ENCODE results near the gene HDAC11.
"Not testable (repeated sequence)": the region's sequence is repeated elsewhere in the genome, so short reads cannot be mapped to it uniquely, and the experiment has no call there.

The HDAC11 gene

DNA sequence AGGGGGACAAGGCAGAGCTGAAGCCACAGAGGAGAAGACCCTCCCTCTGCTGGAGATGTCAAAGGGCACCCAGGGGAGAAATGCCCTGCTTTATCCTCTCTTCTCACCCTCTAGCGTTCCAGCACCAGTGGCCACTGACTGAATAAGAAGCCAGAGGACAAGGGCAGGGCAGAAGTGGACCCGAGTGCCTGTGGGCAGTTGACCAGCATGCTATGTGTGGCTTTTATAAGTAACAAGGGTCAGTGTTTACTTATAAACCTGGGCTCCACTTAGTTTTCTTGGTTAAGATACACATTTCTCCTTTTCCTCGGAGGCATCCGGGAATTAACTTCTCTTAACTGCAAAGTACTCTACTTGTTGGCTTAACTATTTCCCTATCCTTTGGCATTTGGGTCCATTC, 13.3 kb upstream of the HDAC11 start:
- DNase-seq (ENCODE audit: low read depth in 2 of 2), result no peak

DNA sequence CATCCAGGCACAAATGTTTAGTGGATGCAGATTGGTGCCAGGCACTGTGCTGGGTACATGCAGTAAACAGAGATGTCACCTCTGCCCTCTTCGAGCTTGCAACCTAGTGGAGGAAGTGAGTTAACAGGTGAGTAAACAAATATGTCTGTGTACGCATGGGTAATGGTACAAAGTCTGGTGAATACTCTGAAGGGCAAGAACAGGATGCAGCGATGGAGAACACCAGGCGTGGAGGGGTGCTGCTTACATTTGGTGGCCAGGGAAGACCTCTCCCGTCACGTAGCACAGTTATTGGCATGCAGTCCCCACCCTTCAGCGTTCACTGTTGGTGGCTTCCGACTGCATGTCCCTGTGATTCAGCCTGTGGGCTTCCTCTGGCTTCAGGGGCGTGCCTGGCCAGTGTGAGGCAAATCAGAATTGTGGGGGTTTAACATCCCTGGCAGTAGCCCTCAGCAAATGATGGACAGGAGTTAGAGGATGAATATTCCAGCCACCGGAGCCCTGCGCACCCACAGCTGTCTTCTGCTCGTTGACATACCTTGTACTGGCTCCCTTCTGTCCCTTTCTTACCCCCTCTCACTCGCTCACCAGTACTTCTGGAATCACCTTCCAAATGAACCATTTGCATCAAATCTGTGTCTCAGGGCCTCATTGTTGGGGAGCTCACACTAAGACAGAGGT, 9.1 kb upstream of the HDAC11 start:
- no peak for DNase-seq (ENCODE audit: low read depth in 2 of 2)

DNA sequence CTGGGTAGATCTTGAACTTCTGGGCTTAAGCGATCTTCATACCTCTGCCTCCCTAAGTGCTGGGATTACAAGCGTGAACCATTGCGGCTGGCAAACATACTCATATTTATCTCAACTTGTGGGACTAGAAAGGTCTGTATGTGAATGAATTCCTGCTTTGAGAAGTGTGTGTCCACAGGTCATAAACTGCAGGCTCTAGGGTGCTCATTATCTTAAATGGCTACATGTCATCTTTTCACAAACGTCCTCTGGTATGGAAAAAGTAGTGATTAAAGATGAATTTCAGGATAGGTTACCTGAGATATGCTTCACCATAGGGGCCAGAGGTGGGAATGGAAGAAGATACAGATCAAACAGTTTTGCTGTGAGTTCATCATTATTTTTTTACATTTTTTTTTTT, 7.8 kb upstream of the HDAC11 start:
- DNase-seq (ENCODE audit: low read depth in 2 of 2), result no peak

DNA sequence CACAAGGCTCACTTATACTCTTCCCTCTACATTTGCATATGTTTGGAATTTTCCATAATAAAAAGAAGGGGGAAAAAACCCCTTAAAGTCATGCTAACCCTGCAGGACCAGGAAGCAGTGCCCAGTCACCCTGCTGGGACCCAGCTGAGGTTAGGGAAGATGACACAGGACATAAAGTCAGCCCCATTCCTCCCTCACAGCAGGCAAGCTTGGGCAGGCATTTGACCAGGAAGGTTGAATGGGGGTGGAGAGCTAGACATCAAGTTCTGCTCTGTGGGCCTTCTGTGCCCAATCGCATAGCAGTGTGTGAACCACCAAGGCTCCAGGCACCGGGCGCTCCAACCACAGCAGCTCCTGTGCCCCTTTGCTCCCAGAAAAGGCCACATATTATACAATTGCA, 7.1 kb upstream of the HDAC11 start:
- DNase-seq (ENCODE audit: low read depth in 2 of 2), result no peak

DNA sequence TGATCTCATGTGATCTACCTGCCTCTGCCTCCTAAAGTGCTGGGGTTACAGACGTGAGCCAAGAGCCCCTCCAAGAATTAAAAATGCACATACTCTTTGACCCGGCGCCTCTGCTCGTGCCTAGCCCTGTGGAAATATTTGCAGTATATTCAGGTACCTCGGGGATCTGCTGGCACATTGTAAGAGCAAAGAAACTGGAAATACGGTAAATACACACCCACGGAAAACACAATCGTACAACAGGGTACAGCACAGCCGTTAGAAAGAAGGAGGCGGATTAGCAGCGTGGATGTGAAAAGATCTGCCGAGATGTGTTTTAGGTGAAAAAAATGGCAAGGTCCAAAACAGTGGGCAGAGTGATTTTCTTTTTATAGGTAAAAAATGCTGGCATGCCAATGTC, 6.1 kb upstream of the HDAC11 start:
- no peak for DNase-seq (ENCODE audit: low read depth in 2 of 2)

DNA sequence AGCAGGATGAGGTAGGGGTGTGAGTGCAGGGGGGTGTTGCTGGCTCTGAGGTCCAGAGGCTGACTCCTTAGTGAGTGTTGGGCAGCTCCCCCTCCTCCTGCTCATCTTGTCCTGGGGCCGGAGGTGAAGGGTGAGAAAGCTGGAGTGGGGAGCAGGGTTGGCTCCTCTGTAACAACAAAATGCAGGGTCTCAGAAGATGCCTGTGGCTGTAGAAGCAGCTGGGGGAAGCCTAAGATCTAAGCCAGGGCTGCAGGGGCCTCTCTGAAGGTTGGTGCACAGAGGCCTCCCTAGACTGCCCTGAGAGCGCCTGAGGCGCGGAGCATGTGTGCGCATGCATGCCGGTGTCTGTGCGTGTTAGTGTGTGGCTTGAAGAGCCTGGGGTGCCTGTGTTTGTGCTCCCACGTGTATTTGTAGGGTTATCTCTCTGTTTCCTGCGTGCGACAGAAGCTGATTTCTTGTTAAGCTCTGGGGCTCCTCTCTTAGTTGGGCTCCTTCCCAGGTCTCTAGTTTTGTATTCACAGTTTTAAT, 5.3 kb upstream of the HDAC11 start:
- DNase-seq (ENCODE audit: low read depth in 2 of 2), result no peak

DNA sequence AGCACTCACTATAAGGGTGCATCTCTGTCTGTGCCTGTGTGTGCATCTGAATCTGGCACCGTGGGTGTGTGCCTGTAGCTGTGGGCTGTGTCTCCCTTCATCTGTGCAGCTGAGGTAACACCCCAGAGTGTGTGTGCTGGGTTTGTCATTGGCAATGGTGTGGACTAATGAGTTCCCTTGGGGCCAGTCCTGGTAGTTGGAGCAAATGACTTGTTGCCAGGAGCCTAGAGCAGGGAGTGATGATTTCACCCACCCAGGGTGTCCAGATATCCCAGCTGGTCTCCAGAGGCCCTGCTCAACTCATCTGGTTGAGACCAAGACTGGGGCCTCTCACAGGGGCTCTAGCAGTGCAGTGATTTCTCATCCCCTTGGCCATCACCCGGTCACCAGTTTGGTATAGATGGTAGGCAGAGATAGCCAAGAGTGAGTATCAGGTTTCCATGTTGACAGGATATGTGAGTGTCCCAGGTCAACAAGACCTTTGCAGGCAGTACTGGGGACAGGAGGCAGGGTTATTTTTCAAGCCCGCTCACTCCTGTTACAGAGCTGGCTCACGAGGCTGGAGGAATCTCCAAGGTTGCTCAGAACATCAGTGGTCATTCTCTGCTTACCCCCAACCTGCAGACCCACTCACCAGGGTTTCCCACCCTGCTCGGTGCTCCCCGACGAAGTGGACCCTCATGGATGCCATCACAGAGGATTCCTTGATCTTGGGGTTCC, 4.1 kb upstream of the HDAC11 start:
- no peak for DNase-seq (ENCODE audit: low read depth in 2 of 2)

DNA sequence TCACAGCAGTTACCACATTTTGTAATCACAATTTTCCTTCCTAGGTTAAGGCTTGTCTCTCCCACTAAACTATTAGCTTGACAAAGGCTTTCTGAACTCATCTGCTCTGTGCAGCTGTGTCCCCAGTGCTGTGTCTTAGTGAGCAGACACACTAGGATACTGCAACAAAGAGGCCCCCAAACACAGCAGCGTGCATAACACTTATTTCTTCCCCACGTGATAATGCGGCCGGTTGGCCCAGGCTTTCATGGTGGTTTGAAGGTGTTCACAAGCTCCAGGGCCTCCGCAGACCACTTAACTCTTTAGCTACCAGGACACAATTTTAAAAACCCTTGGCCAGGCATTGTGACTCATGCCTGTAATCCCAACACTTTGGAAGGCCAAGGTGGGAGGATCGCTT, 2.2 kb upstream of the HDAC11 start:
- no peak for DNase-seq (ENCODE audit: low read depth in 2 of 2)

DNA sequence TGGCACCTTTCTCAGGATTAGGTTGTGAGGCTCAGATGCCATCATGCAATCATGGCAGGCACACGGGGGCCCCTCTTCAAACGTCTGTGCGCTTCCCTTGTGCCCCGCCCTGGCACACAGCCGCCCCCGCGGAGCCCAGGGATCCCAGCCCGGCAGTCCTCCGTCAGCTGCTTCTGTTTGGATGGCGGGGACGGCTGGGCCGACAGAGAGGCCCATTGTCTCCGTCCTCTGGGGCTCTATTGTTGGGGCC, 849 bp upstream of the HDAC11 start:
- DNase-seq (ENCODE audit: low read depth in 2 of 2), result no peak

DNA sequence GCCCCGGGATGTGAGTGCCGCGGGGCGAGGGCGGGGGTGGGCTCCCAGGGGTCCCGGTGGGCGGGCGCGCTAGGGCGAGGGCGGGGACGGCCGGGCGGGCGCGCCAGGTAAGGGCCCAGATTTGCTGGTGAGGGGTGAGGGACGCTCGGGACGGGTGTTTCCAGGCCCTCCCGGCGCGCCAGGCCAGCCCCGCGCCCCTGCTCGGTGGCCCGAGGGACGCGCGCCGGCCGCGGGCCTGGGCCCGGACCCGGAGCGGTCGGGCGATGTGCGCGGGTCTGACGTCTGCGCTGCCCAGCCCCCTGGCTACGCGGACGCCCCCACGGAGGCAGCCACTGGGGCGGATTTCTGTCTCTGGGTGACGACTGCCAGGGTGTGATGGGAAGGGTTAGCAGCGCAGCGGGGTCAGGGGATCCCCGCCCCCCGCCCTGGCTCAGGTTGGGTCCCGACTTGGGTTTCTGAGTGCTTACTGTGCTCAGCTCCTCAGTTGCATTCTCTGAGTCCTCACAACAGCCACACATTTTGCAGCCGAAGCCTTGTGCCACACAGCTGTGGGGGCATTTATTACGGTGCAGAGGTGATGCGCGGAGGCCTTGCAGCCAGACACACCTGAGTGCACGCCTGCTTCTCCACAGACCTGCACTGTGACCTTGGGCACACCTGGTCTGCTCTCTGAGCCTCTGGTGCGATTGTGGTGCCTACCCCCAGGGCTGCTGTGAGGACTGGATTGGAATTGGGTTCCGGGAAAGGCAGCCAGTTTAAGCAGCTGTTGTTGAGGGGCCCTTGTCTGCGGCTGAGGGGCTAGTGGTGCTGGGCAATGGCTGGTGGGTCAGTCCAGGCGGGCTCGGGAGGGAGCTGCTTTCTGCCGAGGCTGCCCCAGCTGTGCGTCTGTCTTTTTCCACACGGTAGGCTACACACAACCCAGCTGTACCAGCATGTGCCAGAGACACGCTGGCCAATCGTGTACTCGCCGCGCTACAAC, 523 bp downstream of the HDAC11 start:
- DNase-seq (ENCODE audit: low read depth in 2 of 2), result no peak

DNA sequence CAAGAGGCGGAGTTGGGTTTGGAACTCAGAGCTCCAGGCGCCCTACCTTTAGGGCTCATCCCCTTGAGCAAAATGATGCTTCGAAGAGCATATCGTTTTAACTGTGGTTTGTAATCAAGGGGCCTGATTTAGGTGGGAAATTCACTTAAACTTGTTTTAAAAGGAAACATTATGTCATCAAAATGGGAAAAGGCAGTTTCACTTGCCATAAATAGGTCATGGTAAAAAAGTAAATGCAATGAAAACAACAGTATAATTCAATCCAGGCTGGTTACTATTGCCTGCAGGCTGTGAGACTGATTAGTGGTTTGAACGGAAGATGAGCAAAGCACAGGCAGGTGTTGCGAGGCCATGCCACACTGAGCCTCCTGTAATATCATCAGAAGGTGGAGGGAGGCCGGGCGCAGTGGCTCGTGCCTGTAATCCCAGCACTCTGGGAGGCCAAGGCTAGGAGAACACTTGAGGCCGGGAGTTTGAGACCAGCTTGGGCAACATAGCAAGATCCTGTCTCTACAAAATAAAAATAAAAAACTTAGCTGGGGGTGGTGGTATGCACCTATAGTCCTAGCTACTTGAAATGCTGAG, 2.1 kb downstream of the HDAC11 start:
- DNase-seq (ENCODE audit: low read depth in 2 of 2), result no peak

DNA sequence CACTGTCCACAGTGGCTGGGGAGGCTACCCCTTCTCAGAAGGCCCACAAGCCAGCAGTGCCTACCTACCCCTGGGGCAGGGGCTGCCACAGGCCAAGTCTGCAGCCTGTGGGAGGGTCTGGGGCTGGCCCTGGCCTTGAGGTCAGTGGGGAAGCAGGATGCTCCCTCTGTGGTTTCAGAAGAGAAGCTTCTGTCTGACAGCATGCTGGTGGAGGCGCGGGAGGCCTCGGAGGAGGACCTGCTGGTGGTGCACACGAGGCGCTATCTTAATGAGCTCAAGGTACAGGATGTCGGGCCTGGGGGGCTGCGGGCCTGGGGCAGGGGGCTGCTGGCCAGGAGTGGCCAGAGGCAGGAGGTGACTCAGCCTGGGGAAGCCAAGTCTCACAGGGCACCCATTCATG, 3.2 kb downstream of the HDAC11 start:
- no peak for DNase-seq (ENCODE audit: low read depth in 2 of 2)

DNA sequence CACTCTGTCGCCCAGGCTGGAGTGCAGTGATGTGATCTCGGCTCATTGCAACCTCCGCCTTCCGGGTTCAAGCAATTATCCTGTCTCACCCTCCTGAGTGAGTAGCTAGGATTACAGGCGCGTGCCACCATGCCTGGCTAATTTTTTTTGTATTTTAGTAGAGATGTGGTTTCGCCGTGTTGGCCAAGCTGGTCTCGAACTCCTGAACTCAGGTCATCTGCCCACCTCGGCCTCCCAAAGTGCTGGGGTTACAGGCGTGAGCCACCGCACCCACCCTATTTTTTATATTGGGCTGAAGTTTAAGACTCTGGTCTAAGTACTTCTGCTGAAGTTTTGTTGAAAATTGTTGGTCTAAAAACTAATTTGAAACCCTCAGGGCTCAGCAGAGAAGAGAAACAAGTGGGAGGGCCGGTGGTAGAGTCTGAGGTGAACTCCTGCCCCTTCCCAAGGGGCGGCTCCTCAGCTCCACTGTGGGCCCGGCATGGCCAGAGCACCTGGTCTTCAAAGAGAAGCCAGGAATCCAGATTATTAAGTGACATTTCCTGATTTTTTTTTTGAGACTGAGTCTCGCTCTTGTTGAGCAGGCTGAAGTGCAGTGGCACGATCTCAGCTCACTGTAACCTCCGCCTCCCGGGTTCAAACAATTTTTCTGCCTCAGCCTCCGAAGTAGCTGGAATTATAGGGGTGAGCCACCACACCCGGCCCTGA, 4.0 kb downstream of the HDAC11 start:
- no peak for DNase-seq (ENCODE audit: low read depth in 2 of 2)

DNA sequence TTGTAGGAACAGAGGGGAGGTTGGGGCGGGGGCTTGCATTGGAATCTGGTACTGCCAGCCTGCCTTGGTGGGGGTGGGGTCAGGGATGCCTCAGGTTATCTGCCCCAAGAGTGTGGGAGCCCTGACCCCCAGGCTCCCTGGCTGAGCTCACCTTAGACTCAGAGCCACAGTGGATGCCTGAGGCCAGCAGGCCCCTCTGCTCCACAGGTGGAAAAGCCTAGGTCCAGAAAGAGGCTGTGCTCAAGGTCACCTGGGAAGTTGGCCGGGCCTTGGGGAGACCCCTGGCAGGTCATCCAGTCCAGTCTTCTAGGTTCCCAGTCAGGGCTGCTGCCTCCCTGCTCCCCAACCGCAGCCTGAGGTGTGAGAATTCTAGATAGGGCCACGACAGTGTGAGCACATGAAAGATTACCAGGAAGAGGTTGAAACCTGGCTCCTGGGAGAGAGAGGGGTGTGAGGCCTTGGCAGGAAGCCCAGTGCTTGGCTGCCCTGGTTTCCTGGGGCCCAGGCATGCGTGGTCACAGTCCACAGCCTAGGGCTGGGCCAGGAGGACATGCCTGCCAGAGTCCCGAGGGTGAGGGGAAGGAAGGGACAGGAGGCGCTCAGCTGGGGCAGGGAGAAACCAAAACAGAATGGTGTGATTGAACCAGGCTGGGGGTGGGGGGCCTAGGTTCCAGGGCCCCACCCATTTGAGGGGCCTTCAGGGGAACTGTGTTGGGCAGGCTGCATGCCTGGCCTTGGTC, 4.9 kb downstream of the HDAC11 start:
- DNase-seq (ENCODE audit: low read depth in 2 of 2), result no peak

DNA sequence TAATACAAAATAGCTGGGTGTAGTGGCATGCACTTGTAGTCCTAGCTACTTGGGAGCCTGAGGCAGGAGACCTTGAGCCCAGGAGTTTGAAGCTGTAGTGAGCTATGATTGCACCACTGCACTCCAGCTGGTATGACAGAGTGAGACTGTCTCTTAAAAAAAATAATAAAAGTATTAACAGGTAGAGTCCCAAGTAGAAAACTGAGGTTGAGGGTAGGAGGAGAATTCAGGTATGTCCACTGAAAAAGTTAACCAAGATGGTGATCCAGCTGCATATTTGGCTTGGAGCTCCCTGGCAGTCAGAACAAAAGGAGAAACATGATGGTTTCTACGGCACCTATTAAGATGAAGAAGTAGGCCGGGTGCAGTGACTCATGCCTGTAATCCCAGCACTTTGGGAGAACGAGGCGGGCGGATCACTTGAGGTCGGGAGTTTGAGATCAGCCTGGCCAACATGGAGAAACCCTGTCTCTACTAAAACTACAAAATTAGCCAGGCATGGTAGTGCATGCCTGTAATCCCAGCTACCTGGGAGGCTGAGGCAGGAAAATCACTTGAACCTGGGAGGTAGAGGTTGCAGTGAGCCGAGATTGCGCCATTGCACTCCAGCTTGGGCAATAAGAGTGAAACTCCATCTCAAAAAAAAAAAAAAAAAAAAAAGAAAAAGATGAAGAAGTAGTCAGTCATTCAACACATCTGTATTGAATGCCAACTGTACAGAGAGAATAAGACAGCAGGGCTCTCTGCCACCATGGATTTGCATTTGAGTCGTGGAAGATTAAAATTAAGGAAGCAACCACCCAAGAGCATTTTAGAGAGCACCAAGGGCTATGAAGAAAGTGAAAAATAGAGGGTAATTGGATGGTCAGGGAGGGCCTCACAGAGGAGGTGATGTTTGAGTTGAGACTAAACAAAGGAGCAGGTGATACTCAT, 5.8 kb downstream of the HDAC11 start:
- DNase-seq (ENCODE audit: low read depth in 2 of 2), result not testable (repeated sequence)

DNA sequence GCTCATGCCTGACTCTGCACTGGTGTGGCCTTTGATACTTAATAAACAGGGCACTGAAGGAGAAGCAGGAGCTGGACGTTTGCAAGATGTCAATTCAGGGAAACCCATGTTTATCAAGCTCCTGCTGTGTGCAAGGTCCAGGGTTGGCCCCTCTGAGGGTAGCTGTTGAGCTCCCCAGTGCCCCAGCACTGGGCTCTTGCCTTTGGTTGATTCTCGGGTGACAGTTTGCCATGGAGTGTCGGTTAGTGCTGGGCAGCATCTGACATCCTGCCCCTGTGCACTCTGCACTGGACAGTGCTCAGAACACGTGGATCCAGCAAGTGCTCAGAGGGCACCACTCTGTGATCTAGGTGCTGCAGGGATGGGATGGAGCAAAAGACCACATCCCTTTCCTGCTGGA, 7.3 kb downstream of the HDAC11 start:
- no peak for DNase-seq (ENCODE audit: low read depth in 2 of 2)

DNA sequence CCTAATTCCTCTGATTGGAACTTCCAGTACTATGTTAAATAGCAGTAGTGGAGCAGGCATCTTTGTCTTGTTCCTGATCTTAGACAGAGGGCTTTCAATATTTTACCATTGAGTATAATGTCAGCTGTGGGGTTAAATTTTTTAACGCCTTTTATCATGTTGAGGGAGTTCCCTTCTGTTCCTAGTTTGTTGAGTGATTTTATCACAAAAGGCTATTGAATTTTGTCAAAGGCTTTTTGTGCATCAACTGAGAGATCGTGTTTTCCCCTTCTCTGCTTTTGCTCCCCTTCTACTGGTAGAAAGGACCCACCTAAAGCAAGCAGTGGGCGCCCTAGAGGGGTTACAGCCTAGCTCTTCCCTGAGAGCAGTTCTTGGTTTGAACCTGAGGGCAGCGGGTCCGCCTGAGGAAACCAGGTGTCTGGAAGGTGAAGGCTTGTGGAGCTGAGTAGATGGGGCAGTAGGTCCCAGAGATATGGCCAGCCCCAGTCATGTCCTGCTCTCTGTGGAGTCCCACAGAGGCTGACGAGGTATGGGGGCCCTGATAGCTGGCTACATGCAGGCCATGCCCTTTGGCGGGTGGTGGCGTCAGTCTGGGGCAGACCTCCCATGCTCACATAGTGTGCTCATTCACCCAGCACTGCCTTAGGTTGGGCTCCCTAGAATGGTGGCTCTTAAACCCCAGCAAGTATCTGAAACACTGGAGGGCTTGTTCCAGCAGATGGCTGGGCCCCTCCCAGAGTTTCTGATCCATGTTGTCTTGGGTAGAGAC, 11.3 kb downstream of the HDAC11 start:
- DNase-seq (ENCODE audit: low read depth in 2 of 2), result no peak

DNA sequence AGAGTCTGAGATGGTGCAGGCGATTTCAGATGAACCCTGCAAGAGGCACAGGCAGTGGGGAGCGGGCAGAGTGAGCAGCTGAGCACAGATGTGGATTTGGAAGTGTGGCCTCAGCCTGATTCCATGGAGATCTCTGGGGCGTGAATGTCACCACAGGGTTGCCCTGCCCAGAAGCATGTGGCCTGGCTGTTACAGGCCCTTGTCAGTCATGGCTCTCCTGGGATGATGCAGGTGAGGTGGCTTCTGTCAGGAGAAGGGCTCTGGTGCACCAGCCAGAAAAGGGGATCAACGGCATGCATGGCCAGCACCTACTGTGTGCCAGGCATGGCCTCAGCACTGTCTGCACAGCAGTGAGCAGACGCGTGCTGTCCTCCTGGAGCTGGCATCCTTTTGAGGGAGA, 11.9 kb downstream of the HDAC11 start:
- no peak for DNase-seq (ENCODE audit: low read depth in 2 of 2)

Data from fibroblast of skin of left biceps (primary cell).